ENCODE measurements around the gene RALA.

RALA gene

GRCh38 chr7:39609113-39609934 lies 14.0 kb upstream of the RALA start:
- no peak for FAIRE-seq
- no peak for DNase-seq (ENCODE audit: extremely low spot score, insufficient read length, low read depth)

- no peak for DNase-seq (ENCODE audit: extremely low spot score, insufficient read length, low read depth)
- no peak for FAIRE-seq
Observed at GRCh38 chr7:39609935-39610263, 13.5 kb upstream of the RALA start.

DNA sequence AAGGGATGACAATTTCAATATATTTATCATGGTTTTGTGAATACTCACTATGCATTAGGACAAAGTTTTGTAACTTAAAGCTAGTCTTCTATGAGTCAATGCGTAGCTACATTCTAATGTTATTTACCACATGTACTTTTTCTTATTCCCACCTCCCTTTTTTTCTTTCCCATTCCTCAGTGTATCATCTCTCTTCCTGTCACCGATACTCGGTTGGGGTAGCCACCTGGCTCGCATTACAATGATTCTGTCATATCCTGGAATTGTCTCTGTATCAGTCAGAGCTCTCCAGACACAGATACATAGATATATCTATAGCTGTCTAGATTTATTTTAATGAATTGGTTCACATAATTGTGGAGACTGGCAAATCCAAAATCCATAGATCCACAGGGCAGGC lies 9.8 kb upstream of the RALA start:
- DNase-seq (ENCODE audit: extremely low spot score, insufficient read length, low read depth) (no peak), FAIRE-seq (no peak)

GRCh38 chr7:39614299-39614698 lies 9.1 kb upstream of the RALA start:
- DNase-seq (ENCODE audit: extremely low spot score, insufficient read length, low read depth) (no peak), FAIRE-seq (no peak)

DNA sequence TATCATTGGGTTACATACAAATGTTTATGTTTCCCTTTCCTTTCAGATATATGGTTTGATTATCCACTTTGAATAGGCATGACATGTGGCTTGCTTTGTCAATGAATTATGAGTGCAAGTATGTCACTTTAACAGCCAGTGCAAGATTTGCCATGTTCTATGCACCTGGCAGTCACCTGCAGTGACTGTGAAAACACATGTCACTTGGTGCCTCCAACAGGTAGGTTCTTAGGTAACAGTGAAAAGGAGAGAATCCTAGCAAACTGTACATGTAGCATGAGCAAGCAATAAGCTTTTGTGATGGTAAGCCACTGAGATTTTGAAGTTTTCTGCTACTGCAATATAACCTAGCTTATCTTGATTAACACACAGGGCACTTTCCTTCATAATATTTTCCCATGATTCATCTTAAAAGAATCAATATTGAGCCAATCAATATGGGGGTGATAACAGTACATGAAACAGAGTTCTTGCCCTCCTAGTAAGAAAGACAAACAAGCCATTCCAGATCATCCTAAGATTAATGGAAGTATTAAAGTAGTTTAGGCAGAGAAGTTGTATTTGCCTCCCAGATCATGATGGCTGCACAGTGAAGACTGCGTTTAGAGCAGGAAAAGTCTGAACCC lies 7.9 kb upstream of the RALA start:
- DNase-seq (ENCODE audit: extremely low spot score, insufficient read length, low read depth) (no peak), FAIRE-seq (no peak)

- FAIRE-seq: no peak
- no peak for DNase-seq (ENCODE audit: extremely low spot score, insufficient read length, low read depth)
Observed at GRCh38 chr7:39616138-39616537, 7.2 kb upstream of the RALA start.

GRCh38 chr7:39617005-39617404 lies 6.4 kb upstream of the RALA start:
- DNase-seq (ENCODE audit: extremely low spot score, insufficient read length, low read depth) (no peak), FAIRE-seq (no peak)

- FAIRE-seq (no peak), DNase-seq (ENCODE audit: extremely low spot score, insufficient read length, low read depth) (no peak)
Observed at GRCh38 chr7:39618868-39619267, 4.5 kb upstream of the RALA start.

GRCh38 chr7:39620486-39620885 lies 2.9 kb upstream of the RALA start:
- DNase-seq (ENCODE audit: extremely low spot score, insufficient read length, low read depth): no peak
- no peak for FAIRE-seq

- DNase-seq (ENCODE audit: extremely low spot score, insufficient read length, low read depth): no peak
- no peak for FAIRE-seq
Observed at GRCh38 chr7:39621261-39621660, 2.1 kb upstream of the RALA start.

DNA sequence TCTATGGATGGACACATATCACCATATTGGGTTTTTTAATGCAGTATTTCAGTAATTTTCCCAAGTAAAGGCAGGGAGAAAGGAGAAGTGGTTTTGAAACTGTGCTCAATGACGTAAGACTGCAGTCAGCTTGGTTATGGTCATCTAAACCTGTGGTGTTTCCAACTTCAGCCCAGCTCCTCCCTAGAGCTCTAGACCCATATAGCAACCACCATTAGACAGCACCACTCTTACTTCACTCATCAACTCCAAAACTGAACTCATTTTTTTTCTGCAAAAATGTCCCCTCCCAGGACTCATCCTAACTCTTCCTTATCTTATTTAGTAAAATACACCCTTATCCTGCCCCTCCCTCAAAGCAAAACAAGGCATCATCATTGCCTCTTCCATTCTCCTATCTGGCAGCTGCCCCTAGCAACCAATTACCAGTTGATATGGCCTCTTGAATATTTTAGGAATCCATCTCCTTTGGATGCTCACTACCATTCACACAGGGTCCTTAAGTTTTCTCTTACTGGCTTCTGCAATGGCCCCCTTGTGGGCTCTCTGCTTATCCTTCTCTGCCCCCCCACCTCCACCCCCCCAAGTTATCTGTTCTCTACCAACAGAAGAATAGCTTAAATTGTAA lies 1.5 kb upstream of the RALA start:
- DNase-seq (ENCODE audit: extremely low spot score, insufficient read length, low read depth): no peak
- FAIRE-seq: no peak

GRCh38 chr7:39622609-39623008 lies 763 bp upstream of the RALA start:
- DNase-seq (ENCODE audit: extremely low spot score, insufficient read length, low read depth) (no peak), FAIRE-seq (no peak)

DNA sequence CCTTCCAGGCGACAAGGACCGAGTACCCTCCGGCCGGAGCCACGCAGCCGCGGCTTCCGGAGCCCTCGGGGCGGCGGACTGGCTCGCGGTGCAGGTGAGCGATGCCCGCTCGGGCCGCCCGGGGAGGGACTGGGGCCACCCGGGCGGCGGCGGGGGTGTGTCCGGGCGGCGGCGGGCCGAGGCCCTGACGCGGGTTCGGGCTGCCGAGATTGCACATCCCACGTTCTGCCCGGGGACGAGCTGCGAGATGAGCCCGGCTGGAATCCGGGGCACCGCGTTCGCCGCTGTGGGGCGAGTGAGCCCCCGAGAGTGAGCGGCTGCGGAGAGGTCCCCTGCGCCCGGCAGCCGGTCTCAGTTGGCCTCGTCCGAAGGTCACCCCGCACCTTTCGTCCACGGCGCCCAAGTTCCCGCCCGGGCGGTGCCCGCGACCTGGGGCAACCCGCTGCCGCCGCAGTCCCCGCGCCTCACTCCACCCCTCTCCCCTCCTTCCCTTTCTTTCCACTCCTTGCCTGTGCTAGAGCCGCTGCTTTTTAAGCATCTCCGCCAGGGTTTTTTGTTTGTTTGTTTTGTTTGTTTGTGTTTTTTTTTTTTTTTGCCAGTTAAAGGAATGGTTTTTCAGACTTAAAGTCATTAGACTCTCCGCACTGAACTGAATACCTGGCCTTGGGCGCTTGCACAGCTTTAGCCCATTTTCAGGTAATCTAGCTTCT lies 515 bp downstream of the RALA start:
- DNase-seq (ENCODE audit: extremely low spot score, insufficient read length, low read depth) (no peak), FAIRE-seq (no peak)

DNA sequence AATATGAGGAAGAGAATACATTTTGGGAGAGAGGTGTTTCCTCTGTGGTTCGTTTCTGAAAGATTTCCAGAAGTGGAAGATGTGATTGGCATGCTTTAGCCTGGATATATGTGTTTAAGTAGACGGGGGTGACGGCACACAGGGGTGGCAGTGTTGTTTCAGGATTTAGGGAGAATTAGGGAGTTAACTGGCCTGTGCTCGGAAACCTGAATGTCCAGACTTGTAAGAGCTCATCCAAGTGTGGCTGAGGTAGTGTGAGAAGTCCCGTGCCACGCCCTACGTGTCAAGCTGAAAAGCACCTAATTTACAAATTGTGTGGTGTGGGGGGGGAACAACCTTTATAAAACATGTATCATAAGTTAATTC lies 1.1 kb downstream of the RALA start:
- DNase-seq (ENCODE audit: extremely low spot score, insufficient read length, low read depth) (no peak), FAIRE-seq (peak; percentile 66)

DNA sequence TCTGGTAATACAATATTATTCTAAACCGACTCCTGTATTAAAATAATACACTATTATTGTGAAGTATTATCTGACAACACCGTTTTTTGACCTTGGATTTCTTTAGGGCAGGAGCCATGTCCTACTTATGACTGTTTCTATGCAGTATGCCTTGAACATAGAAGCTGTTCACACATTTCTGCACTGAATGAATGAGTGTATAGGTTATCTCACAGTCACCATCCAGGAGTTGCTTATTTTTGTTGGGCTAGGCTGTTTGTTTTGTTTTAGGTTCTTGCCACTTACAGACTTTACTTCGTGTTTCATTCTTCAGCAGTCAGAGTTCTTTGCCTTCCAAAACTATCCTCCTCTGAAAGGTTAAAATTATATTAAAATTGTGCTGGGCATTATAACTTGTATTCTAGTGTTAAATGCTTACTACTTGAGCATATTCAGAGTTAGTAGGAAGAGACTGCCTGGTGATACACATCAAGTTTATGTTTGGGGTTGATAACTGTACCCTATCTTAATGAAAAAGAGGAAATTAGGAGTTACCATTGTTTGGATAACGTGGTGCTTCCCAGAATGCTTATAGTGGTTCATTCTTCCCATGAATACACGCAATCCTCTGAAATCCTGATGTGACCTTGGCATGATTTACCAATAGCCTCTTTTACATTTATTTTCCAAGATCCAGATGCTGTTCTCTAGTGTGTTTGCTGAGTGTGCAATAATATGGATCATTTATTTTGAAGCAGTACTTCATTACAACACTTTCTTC lies 1.7 kb downstream of the RALA start:
- DNase-seq (ENCODE audit: extremely low spot score, insufficient read length, low read depth): no peak
- no peak for FAIRE-seq

- DNase-seq (ENCODE audit: extremely low spot score, insufficient read length, low read depth) (no peak), FAIRE-seq (no peak)
Observed at GRCh38 chr7:39631736-39632308, 8.4 kb downstream of the RALA start.

GRCh38 chr7:39633563-39634477 lies 10.4 kb downstream of the RALA start:
- FAIRE-seq (peak; percentile 76), DNase-seq (ENCODE audit: extremely low spot score, insufficient read length, low read depth) (no peak)

- FAIRE-seq (no peak), DNase-seq (ENCODE audit: extremely low spot score, insufficient read length, low read depth) (no peak)
Observed at GRCh38 chr7:39634478-39634805, 11.1 kb downstream of the RALA start.

DNA sequence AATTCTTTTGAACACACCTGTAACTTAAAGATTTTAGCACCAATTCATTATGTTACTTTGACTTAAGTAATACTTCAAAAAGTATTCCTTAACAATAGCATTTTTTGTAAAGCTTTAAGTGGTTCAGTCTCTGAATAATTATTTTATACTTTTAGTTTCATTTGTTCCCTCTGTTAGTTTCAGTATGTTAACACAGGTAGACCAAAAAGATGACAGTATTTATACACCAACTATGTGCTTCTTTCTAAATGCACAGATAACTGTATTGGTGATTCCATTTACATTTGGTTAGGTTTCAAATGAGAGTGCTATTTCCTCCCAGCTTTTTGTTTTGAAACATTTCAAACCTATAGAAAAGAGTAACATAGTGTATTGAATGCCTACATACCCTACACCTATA lies 14.0 kb downstream of the RALA start:
- DNase-seq (ENCODE audit: extremely low spot score, insufficient read length, low read depth) (no peak), FAIRE-seq (peak; percentile 61)
